HG02798 (cell line): ENCODE results near the gene ACTR6.
"Not testable (repeated sequence)": the region's sequence is repeated elsewhere in the genome, so short reads cannot be mapped to it uniquely, and the experiment has no call there.

Experiments used
- ATAC-seq: cut with Tn5 transposase; IDR thresholded peaks from one replicate; pipeline ENCODE4 v1.9.1; 2021; ENCODE audit warnings: mild to moderate bottlenecking; ENCODE audit not compliant: unreplicated experiment, poor library complexity

Gene ACTR6

GRCh38 chr12:100179252-100179651 lies 21.4 kb upstream of the ACTR6 start:
- ATAC-seq: no peak

- ATAC-seq: no peak
Measured at GRCh38 chr12:100184549-100185145, 16.0 kb upstream of the ACTR6 start.

GRCh38 chr12:100185361-100185894 lies 15.2 kb upstream of the ACTR6 start:
- peak; percentile 90 for ATAC-seq

GRCh38 chr12:100186071-100186470 lies 14.5 kb upstream of the ACTR6 start:
- ATAC-seq: no peak

GRCh38 chr12:100187068-100187467 lies 13.5 kb upstream of the ACTR6 start:
- no peak for ATAC-seq

GRCh38 chr12:100187857-100188519 lies 12.6 kb upstream of the ACTR6 start:
- no peak for ATAC-seq

- ATAC-seq: not testable (repeated sequence)
Measured at GRCh38 chr12:100188888-100189635, 11.6 kb upstream of the ACTR6 start.

GRCh38 chr12:100189636-100190394 lies 10.8 kb upstream of the ACTR6 start:
- ATAC-seq: no peak

GRCh38 chr12:100193085-100193484 lies 7.5 kb upstream of the ACTR6 start:
- ATAC-seq: no peak

- no peak for ATAC-seq
Measured at GRCh38 chr12:100197486-100197885, 3.1 kb upstream of the ACTR6 start.

- ATAC-seq: no peak
Measured at GRCh38 chr12:100199023-100199346, 1.6 kb upstream of the ACTR6 start.

GRCh38 chr12:100199347-100200149 lies 1.1 kb upstream of the ACTR6 start:
- ATAC-seq: peak; percentile 82

GRCh38 chr12:100201604-100202423 lies 1.2 kb downstream of the ACTR6 start:
- ATAC-seq: no peak

- ATAC-seq: no peak
Measured at GRCh38 chr12:100207311-100207710, 6.7 kb downstream of the ACTR6 start.

- ATAC-seq: no peak
Measured at GRCh38 chr12:100208834-100209233, 8.2 kb downstream of the ACTR6 start.

- ATAC-seq: no peak
Measured at GRCh38 chr12:100211698-100212097, 11.1 kb downstream of the ACTR6 start.

- no peak for ATAC-seq
Measured at GRCh38 chr12:100213016-100213891, 12.6 kb downstream of the ACTR6 start.

GRCh38 chr12:100214518-100214917 lies 13.9 kb downstream of the ACTR6 start:
- ATAC-seq: no peak
